H1 (cell line): ENCODE data around the gene CAT. TPM values are rescaled to one million over a fixed set of nuclear protein-coding genes. Genes with fewer than 3 reads are reported as not detected.

Experiments
- polyA plus RNA-seq, 7 experiments: library from polyadenylated mRNA; depleted of rRNA in 3 of 7; stranded (reverse) in 5 of 7; unstranded in 2 of 7; fragments of >200 nt in 5 of 7; fragments of 200-250 nt in 2 of 7; gene quantifications; 1 replicate in 5 of 7; 2 replicates in 1 of 7; 4 replicates in 1 of 7; pipeline versions ENCODE4 v1.2.1 to v1.2.3, GENCODE V29; 2011 to 2013; ENCODE audit warnings: missing spikeins in 2 of 7, mixed read lengths in 2 of 7
- total RNA-seq: library from RNA; stranded (reverse); fragmentation: NEBNext Ultra II Directional; extraction: Animal tissue kit (Norgen Biotek cat#: 25700); gene quantifications from 2 replicates; pipeline ENCODE4 v1.2.1, GENCODE V29; 2021
- TF ChIP-seq, protein P1 (sequence below): fragments of 300-600 bp; sonication (generic); IDR thresholded peaks from 2 replicates; pipeline ENCODE4 v1.7.1; 2012; ENCODE audit warnings: low read length, moderate library complexity, mild to moderate bottlenecking, inconsistent platforms; ENCODE audit not compliant: insufficient replicate concordance

Gene CAT
- total and polyA plus RNA-seq, 2 of the 8 experiments (the other 6 are each of a cell fraction or from before 2014, with no cell fraction given) = 9.6 to 15.0 TPM

GRCh38 chr11:34473603-34474169 lies 35.0 kb downstream of the CAT start (continued):
- TF ChIP-seq, protein P1, sequence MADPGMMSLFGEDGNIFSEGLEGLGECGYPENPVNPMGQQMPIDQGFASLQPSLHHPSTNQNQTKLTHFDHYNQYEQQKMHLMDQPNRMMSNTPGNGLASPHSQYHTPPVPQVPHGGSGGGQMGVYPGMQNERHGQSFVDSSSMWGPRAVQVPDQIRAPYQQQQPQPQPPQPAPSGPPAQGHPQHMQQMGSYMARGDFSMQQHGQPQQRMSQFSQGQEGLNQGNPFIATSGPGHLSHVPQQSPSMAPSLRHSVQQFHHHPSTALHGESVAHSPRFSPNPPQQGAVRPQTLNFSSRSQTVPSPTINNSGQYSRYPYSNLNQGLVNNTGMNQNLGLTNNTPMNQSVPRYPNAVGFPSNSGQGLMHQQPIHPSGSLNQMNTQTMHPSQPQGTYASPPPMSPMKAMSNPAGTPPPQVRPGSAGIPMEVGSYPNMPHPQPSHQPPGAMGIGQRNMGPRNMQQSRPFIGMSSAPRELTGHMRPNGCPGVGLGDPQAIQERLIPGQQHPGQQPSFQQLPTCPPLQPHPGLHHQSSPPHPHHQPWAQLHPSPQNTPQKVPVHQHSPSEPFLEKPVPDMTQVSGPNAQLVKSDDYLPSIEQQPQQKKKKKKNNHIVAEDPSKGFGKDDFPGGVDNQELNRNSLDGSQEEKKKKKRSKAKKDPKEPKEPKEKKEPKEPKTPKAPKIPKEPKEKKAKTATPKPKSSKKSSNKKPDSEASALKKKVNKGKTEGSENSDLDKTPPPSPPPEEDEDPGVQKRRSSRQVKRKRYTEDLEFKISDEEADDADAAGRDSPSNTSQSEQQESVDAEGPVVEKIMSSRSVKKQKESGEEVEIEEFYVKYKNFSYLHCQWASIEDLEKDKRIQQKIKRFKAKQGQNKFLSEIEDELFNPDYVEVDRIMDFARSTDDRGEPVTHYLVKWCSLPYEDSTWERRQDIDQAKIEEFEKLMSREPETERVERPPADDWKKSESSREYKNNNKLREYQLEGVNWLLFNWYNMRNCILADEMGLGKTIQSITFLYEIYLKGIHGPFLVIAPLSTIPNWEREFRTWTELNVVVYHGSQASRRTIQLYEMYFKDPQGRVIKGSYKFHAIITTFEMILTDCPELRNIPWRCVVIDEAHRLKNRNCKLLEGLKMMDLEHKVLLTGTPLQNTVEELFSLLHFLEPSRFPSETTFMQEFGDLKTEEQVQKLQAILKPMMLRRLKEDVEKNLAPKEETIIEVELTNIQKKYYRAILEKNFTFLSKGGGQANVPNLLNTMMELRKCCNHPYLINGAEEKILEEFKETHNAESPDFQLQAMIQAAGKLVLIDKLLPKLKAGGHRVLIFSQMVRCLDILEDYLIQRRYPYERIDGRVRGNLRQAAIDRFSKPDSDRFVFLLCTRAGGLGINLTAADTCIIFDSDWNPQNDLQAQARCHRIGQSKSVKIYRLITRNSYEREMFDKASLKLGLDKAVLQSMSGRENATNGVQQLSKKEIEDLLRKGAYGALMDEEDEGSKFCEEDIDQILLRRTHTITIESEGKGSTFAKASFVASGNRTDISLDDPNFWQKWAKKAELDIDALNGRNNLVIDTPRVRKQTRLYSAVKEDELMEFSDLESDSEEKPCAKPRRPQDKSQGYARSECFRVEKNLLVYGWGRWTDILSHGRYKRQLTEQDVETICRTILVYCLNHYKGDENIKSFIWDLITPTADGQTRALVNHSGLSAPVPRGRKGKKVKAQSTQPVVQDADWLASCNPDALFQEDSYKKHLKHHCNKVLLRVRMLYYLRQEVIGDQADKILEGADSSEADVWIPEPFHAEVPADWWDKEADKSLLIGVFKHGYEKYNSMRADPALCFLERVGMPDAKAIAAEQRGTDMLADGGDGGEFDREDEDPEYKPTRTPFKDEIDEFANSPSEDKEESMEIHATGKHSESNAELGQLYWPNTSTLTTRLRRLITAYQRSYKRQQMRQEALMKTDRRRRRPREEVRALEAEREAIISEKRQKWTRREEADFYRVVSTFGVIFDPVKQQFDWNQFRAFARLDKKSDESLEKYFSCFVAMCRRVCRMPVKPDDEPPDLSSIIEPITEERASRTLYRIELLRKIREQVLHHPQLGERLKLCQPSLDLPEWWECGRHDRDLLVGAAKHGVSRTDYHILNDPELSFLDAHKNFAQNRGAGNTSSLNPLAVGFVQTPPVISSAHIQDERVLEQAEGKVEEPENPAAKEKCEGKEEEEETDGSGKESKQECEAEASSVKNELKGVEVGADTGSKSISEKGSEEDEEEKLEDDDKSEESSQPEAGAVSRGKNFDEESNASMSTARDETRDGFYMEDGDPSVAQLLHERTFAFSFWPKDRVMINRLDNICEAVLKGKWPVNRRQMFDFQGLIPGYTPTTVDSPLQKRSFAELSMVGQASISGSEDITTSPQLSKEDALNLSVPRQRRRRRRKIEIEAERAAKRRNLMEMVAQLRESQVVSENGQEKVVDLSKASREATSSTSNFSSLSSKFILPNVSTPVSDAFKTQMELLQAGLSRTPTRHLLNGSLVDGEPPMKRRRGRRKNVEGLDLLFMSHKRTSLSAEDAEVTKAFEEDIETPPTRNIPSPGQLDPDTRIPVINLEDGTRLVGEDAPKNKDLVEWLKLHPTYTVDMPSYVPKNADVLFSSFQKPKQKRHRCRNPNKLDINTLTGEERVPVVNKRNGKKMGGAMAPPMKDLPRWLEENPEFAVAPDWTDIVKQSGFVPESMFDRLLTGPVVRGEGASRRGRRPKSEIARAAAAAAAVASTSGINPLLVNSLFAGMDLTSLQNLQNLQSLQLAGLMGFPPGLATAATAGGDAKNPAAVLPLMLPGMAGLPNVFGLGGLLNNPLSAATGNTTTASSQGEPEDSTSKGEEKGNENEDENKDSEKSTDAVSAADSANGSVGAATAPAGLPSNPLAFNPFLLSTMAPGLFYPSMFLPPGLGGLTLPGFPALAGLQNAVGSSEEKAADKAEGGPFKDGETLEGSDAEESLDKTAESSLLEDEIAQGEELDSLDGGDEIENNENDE = no peak
